ENCODE data around the gene UBXN6. TPM values are rescaled to one million over a fixed set of nuclear protein-coding genes. Genes with fewer than 3 reads are reported as not detected.
A peak's percentile ranks its signal among the peaks of the same experiment; 100 is the strongest.

UBXN6 gene
- total RNA-seq, 1 experiment from 2014 or later, result 34.1 TPM

- Histone ChIP-seq H2BK15ac (ENCODE audit: low read depth, low read length) (no peak overlapping the region), H4K20me1 (ENCODE audit: control insufficient read depth, insufficient read depth, insufficient read length) (no peaks in the 10 kb centered on the region), H3K27ac (ENCODE audit: insufficient read length, low read depth, low read length) (no peak overlapping the region), H3K4ac (ENCODE audit: low read depth, low read length) (no peak overlapping the region), H3K9ac (ENCODE audit: extremely low read depth, insufficient read length, low read length) (no peak overlapping the region), H3K14ac (ENCODE audit: insufficient read depth, low read length) (no peak overlapping the region), H2BK20ac (ENCODE audit: low read depth, low read length, poor library complexity, severe bottlenecking) (no peak overlapping the region), H3K18ac (ENCODE audit: insufficient read length, low read depth, low read length) (no peak overlapping the region), H2BK120ac (ENCODE audit: low read depth, low read length, poor library complexity, severe bottlenecking) (no peak overlapping the region), H3K9me3 (ENCODE audit: control insufficient read depth, low read depth, low read length) (no peaks in the 10 kb centered on the region), H3T11ph (ENCODE audit: low read length) (no peak overlapping the region), H4K91ac (ENCODE audit: insufficient read length, low read depth, low read length) (no peak overlapping the region), H3K79me2 (ENCODE audit: insufficient read depth, low read length) (no peaks in the 10 kb centered on the region), H3K23ac (ENCODE audit: insufficient read length, low read depth, low read length) (no peak overlapping the region), H4K5ac (ENCODE audit: insufficient read length, low read depth, low read length) (no peak overlapping the region), H2AK5ac (ENCODE audit: insufficient read length, low read length) (no peak overlapping the region), H4K8ac (replicated peaks; ENCODE audit: insufficient read length, low read depth, low read length) (no peak overlapping the region), H2BK12ac (ENCODE audit: insufficient read length, low read depth, low read length) (no peak overlapping the region), H3K56ac (ENCODE audit: insufficient read length, low read depth, low read length) (no peak overlapping the region), H2BK5ac (ENCODE audit: insufficient read length, low read length) (no peak overlapping the region), H3K4me1 (ENCODE audit: insufficient read depth, low read length) (no peaks in the 10 kb centered on the region), H3K23me2 (ENCODE audit: insufficient read length, low read depth, low read length, poor library complexity, severe bottlenecking) (no peaks in the 10 kb centered on the region), H3K79me1 (ENCODE audit: insufficient read depth, low read depth, low read length, poor library complexity, severe bottlenecking) (no peaks in the 10 kb centered on the region), H3K4me2 (ENCODE audit: insufficient read depth, insufficient read length, low read length) (no peak overlapping the region), H3K27me3 (ENCODE audit: insufficient read depth, low read length) (no peaks in the 10 kb centered on the region), H2AFZ (ENCODE audit: low read length) (no peak overlapping the region)
- H3K4me1 Mint-ChIP-seq, result no peaks in the 10 kb centered on the region
- WGBS (ENCODE audit: extremely low coverage, insufficient read length, low lambda C conversion rate), result no CpG with 5 or more reads among the region's 24 CpGs
- no peak overlapping the region; a peak in 1 of 5 replicates for H3K4me3 Mint-ChIP-seq
- peaks cover 15 to 59% (median 38%) of the 10 kb centered on the region in 3 experiments; a peak in 6 of 7 replicates for H3K36me3 Mint-ChIP-seq (ENCODE audit: insufficient read depth in 1 of 3, low read depth in 3 of 3)
- no peaks in the 10 kb centered on the region for H3K9me3 Mint-ChIP-seq
- DNase-seq, result peak; percentile 31
- TF ChIP-seq, protein P1, sequence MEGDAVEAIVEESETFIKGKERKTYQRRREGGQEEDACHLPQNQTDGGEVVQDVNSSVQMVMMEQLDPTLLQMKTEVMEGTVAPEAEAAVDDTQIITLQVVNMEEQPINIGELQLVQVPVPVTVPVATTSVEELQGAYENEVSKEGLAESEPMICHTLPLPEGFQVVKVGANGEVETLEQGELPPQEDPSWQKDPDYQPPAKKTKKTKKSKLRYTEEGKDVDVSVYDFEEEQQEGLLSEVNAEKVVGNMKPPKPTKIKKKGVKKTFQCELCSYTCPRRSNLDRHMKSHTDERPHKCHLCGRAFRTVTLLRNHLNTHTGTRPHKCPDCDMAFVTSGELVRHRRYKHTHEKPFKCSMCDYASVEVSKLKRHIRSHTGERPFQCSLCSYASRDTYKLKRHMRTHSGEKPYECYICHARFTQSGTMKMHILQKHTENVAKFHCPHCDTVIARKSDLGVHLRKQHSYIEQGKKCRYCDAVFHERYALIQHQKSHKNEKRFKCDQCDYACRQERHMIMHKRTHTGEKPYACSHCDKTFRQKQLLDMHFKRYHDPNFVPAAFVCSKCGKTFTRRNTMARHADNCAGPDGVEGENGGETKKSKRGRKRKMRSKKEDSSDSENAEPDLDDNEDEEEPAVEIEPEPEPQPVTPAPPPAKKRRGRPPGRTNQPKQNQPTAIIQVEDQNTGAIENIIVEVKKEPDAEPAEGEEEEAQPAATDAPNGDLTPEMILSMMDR (conservative IDR thresholded peaks at IDR 0.05), result no peak
- no peaks in the 10 kb centered on the region; the same call in 1 of the 2 replicates for H3K27me3 Mint-ChIP-seq (ENCODE audit: low read depth)
- H3K27ac Mint-ChIP-seq, result no peak overlapping the region; a peak in 2 of 7 replicates
These were observed 8.5 kb downstream of the UBXN6 start for GRCh38 chr19:4449022-4449638.

All from H9 (cell line).